Body of pancreas (tissue), 4 donors: ENCODE measurements around the gene TMEM242.

ENCODE experiments used
- POLR2A ChIP-seq, 3 donors: fragments of 450-650 bp; IDR thresholded peaks; one replicate each; pipeline ENCODE4 v1.6.1; 2016; ENCODE audit warnings: antibody characterized with exemption in 3 of 3, mild to moderate bottlenecking in 2 of 3
- TF ChIP-seq, protein P1 (sequence below), 7 experiments: fragments of 450-650 bp in 4 of 7; fragments of 200-600 bp in 3 of 7; sonication (generic) in 3 of 7; IDR thresholded peaks; one replicate each; pipeline ENCODE4 v1.5.1; 2016 to 2019; ENCODE audit warnings: antibody characterized with exemption in 7 of 7

DNA sequence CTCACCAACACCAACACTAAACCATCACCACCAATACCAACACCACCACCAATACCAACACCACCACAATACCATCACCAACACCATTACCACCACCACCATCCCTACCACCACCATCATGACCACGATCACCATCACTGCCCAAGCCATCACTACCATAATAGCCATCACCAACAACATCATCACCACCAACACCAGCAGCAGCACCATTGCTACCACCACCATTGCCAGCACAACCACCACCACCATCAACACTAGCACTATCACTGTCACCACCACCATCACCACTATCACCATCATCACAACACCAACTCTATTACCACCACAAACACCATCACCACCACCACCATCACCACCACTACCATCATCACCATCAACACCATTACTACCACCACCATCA is 53.0 kb downstream of the TMEM242 start:
- no peak for TF ChIP-seq POLR2A (IDR thresholded peaks at IDR 0.05)
- TF ChIP-seq, protein P1, sequence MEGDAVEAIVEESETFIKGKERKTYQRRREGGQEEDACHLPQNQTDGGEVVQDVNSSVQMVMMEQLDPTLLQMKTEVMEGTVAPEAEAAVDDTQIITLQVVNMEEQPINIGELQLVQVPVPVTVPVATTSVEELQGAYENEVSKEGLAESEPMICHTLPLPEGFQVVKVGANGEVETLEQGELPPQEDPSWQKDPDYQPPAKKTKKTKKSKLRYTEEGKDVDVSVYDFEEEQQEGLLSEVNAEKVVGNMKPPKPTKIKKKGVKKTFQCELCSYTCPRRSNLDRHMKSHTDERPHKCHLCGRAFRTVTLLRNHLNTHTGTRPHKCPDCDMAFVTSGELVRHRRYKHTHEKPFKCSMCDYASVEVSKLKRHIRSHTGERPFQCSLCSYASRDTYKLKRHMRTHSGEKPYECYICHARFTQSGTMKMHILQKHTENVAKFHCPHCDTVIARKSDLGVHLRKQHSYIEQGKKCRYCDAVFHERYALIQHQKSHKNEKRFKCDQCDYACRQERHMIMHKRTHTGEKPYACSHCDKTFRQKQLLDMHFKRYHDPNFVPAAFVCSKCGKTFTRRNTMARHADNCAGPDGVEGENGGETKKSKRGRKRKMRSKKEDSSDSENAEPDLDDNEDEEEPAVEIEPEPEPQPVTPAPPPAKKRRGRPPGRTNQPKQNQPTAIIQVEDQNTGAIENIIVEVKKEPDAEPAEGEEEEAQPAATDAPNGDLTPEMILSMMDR (IDR thresholded peaks at IDR 0.05) = no peak
